GM23338 (cell line): ENCODE data around the gene TGFBR3. TPM values are rescaled to one million over a fixed set of nuclear protein-coding genes. Genes with fewer than 3 reads are reported as not detected.

ENCODE experiments used
- EZH2 ChIP-seq: fragments of 200-600 bp; sonication (generic); IDR thresholded peaks from one replicate; pipeline ENCODE4 v1.8.0; 2017; ENCODE audit warnings: antibody characterized with exemption, mild to moderate bottlenecking, low read depth; ENCODE audit not compliant: unreplicated experiment
- JUNB ChIP-seq: IDR thresholded peaks from one replicate; pipeline ENCODE4 v1.6.1; 2016; ENCODE audit warnings: antibody characterized with exemption; ENCODE audit not compliant: unreplicated experiment
- ZNF331 ChIP-seq: fragments of 250-450 bp; sonication (Bioruptor Pico); IDR thresholded peaks from 2 replicates; pipeline ENCODE4 v1.5.0; 2020; ENCODE audit warnings: low read depth, mild to moderate bottlenecking, moderate library complexity
- polyA plus RNA-seq: library from polyadenylated mRNA; unstranded; fragments of >200 nt; fragmentation: Nextera tagmentation; extraction: Ambion mirVana; gene quantifications from 2 replicates; pipeline ENCODE4 v1.2.1, GENCODE V29; 2016
- total RNA-seq: library from RNA; depleted of rRNA; stranded (reverse); fragments of >200 nt; shearing (Covaris generic); gene quantifications from 2 replicates; pipeline ENCODE4 v1.2.3, GENCODE V29; 2014
- TF ChIP-seq, protein P1 (sequence below): fragments of 250-450 bp; sonication (Bioruptor Pico); IDR thresholded peaks from 2 replicates; pipeline ENCODE4 v1.5.0; 2020; ENCODE audit warnings: mild to moderate bottlenecking, moderate library complexity
- TF ChIP-seq, protein P2 (sequence below): IDR thresholded peaks from 2 replicates; pipeline ENCODE4 v1.6.1; 2016; ENCODE audit warnings: antibody characterized with exemption
- TF ChIP-seq, protein P3 (sequence below): IDR thresholded peaks from one replicate; pipeline ENCODE4 v1.6.1; 2018; ENCODE audit warnings: antibody characterized with exemption; ENCODE audit not compliant: unreplicated experiment

TGFBR3 gene
- total and polyA plus RNA-seq, 2 experiments from 2014 or later, result 1.7 to 2.9 TPM

DNA sequence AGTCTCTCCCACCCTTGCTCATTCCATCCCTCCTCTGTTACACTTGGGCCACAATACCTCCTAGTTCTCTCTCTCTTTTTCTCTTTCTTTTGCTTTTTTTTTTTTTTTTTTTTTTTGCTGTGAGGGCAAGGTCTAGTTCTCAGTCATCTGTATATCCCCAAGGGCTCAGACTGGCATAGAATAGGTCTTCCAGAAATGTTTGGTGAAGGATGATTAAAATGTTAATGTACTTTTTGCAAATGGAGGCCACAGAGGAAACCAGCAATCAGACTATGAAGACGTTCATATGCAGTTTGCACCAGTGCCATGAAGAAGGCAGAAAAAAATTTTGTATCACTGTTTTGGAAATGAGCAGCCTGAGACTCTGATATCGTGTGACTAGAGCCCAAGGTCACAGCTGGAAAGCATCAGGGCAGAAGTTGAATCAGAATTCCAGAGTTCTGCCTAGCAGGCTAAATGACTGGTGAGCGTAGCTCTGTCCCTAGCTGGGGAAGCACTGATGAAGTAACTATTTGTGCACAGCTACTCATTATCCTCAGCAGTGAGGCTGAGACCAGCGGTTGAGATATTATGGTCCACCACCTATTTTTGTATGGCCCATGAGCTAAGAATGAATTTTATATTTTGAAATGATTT lies 186.5 kb downstream of the TGFBR3 start (continued):
- TF ChIP-seq, protein P1, sequence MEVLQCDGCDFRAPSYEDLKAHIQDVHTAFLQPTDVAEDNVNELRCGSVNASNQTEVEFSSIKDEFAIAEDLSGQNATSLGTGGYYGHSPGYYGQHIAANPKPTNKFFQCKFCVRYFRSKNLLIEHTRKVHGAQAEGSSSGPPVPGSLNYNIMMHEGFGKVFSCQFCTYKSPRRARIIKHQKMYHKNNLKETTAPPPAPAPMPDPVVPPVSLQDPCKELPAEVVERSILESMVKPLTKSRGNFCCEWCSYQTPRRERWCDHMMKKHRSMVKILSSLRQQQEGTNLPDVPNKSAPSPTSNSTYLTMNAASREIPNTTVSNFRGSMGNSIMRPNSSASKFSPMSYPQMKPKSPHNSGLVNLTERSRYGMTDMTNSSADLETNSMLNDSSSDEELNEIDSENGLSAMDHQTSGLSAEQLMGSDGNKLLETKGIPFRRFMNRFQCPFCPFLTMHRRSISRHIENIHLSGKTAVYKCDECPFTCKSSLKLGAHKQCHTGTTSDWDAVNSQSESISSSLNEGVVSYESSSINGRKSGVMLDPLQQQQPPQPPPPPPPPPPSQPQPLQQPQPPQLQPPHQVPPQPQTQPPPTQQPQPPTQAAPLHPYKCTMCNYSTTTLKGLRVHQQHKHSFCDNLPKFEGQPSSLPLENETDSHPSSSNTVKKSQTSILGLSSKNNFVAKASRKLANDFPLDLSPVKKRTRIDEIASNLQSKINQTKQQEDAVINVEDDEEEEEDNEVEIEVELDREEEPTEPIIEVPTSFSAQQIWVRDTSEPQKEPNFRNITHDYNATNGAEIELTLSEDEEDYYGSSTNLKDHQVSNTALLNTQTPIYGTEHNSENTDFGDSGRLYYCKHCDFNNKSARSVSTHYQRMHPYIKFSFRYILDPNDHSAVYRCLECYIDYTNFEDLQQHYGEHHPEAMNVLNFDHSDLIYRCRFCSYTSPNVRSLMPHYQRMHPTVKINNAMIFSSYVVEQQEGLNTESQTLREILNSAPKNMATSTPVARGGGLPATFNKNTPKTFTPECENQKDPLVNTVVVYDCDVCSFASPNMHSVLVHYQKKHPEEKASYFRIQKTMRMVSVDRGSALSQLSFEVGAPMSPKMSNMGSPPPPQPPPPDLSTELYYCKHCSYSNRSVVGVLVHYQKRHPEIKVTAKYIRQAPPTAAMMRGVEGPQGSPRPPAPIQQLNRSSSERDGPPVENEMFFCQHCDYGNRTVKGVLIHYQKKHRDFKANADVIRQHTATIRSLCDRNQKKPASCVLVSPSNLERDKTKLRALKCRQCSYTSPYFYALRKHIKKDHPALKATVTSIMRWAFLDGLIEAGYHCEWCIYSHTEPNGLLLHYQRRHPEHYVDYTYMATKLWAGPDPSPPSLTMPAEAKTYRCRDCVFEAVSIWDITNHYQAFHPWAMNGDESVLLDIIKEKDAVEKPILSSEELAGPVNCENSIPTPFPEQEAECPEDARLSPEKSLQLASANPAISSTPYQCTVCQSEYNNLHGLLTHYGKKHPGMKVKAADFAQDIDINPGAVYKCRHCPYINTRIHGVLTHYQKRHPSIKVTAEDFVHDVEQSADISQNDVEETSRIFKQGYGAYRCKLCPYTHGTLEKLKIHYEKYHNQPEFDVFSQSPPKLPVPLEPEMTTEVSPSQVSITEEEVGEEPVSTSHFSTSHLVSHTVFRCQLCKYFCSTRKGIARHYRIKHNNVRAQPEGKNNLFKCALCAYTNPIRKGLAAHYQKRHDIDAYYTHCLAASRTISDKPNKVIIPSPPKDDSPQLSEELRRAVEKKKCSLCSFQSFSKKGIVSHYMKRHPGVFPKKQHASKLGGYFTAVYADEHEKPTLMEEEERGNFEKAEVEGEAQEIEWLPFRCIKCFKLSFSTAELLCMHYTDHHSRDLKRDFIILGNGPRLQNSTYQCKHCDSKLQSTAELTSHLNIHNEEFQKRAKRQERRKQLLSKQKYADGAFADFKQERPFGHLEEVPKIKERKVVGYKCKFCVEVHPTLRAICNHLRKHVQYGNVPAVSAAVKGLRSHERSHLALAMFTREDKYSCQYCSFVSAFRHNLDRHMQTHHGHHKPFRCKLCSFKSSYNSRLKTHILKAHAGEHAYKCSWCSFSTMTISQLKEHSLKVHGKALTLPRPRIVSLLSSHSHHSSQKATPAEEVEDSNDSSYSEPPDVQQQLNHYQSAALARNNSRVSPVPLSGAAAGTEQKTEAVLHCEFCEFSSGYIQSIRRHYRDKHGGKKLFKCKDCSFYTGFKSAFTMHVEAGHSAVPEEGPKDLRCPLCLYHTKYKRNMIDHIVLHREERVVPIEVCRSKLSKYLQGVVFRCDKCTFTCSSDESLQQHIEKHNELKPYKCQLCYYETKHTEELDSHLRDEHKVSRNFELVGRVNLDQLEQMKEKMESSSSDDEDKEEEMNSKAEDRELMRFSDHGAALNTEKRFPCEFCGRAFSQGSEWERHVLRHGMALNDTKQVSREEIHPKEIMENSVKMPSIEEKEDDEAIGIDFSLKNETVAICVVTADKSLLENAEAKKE (CRISPR knock-in tag), result no peak
- TF ChIP-seq JUNB (no peak), ZNF331 (CRISPR knock-in tag) (no peak), EZH2 (no peak)
- TF ChIP-seq, protein P2, sequence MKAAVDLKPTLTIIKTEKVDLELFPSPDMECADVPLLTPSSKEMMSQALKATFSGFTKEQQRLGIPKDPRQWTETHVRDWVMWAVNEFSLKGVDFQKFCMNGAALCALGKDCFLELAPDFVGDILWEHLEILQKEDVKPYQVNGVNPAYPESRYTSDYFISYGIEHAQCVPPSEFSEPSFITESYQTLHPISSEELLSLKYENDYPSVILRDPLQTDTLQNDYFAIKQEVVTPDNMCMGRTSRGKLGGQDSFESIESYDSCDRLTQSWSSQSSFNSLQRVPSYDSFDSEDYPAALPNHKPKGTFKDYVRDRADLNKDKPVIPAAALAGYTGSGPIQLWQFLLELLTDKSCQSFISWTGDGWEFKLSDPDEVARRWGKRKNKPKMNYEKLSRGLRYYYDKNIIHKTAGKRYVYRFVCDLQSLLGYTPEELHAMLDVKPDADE, result no peak
- TF ChIP-seq, protein P3, sequence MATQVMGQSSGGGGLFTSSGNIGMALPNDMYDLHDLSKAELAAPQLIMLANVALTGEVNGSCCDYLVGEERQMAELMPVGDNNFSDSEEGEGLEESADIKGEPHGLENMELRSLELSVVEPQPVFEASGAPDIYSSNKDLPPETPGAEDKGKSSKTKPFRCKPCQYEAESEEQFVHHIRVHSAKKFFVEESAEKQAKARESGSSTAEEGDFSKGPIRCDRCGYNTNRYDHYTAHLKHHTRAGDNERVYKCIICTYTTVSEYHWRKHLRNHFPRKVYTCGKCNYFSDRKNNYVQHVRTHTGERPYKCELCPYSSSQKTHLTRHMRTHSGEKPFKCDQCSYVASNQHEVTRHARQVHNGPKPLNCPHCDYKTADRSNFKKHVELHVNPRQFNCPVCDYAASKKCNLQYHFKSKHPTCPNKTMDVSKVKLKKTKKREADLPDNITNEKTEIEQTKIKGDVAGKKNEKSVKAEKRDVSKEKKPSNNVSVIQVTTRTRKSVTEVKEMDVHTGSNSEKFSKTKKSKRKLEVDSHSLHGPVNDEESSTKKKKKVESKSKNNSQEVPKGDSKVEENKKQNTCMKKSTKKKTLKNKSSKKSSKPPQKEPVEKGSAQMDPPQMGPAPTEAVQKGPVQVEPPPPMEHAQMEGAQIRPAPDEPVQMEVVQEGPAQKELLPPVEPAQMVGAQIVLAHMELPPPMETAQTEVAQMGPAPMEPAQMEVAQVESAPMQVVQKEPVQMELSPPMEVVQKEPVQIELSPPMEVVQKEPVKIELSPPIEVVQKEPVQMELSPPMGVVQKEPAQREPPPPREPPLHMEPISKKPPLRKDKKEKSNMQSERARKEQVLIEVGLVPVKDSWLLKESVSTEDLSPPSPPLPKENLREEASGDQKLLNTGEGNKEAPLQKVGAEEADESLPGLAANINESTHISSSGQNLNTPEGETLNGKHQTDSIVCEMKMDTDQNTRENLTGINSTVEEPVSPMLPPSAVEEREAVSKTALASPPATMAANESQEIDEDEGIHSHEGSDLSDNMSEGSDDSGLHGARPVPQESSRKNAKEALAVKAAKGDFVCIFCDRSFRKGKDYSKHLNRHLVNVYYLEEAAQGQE, result no peak
